Measurements from ENCODE around the gene DLX2. TPM values are rescaled to one million over a fixed set of nuclear protein-coding genes. Genes with fewer than 3 reads are reported as not detected.

DLX2 gene
- polyA plus RNA-seq, 3 donors, result 0.08 TPM; not detected in 2

GRCh38 chr2:172101821-172102390 is 794 bp downstream of the DLX2 start:
- peak in 1 of 3 donors; percentile 18 for DNase-seq
- peak overlapping the region; percentile 86 to 95 for H3K4me3 Mint-ChIP-seq
- intact Hi-C loops (cut with micrococcal nuclease), result loop anchor here in 1 of 2 donors (2.0 to 10.0 kb wide), 4 partner anchors 17 to 527 kb away; partner anchors contain the start of gene DLX1
- Histone ChIP-seq H3K4me3 (replicated peaks in 1 of 3; ENCODE audit: low read depth in 2 of 3, low read length in 3 of 3) (peak overlapping the region; percentile 38 to 75 (median 44)), H2AFZ (ENCODE audit: insufficient read depth, low read depth, low read length, poor library complexity, severe bottlenecking) (peak overlapping the region; percentile 85), H3K4me1 (ENCODE audit: control insufficient read depth in 1 of 2, insufficient read depth in 2 of 2, low read length in 2 of 2) (peaks cover 71 to 79% of the 10 kb centered on the region in 2 donors), H3K9ac (ENCODE audit: insufficient read depth, low read length, poor library complexity, severe bottlenecking) (no peak overlapping the region), H3K27ac (ENCODE audit: low read depth in 1 of 2, low read length in 2 of 2) (no peak overlapping the region), H3K4me2 (replicated peaks; ENCODE audit: extremely low read depth, low read length, poor library complexity, severe bottlenecking) (peak overlapping the region; percentile 80), H3K36me3 (replicated peaks in 1 of 2; ENCODE audit: control insufficient read depth in 1 of 2, insufficient read depth in 2 of 2, low read length in 2 of 2) (no peaks in the 10 kb centered on the region), H3K27me3 (ENCODE audit: control insufficient read depth in 2 of 2, insufficient read depth in 2 of 2, low read length in 2 of 2) (peaks cover 78 to 96% of the 10 kb centered on the region in 2 donors), H4K20me1 (ENCODE audit: insufficient read depth, low read length) (peaks cover 11% of the 10 kb centered on the region), H3K79me2 (ENCODE audit: insufficient read depth, low read length) (no peaks in the 10 kb centered on the region), H3K9me3 (replicated peaks in 1 of 2; ENCODE audit: control insufficient read depth in 1 of 2, insufficient read depth in 1 of 2, low read length in 2 of 2) (peaks cover 8 to 40% of the 10 kb centered on the region in 2 donors)
- H3K27ac Mint-ChIP-seq, result peak overlapping the region in 1 of 7 donors; percentile 54
- H3K9me3 Mint-ChIP-seq, result peaks cover 0 to 45% (median 28%) of the 10 kb centered on the region in 7 donors
- H3K4me1 Mint-ChIP-seq, result peaks cover 71% of the 10 kb centered on the region
- 3% methylated on average over 23 of the region's 36 CpGs for WGBS (ENCODE audit: insufficient coverage)
- no peak for TF ChIP-seq CTCF (IDR thresholded peaks at IDR 0.05)
- H3K36me3 Mint-ChIP-seq, result peaks cover 16 to 17% of the 10 kb centered on the region in 2 donors
- H3K27me3 Mint-ChIP-seq (ENCODE audit: low read depth in 3 of 3), result peaks cover 91 to 99% (median 95%) of the 10 kb centered on the region in 3 donors

- peaks cover 17% of the 10 kb centered on the region for H4K20me1 ChIP-seq (ENCODE audit: insufficient read depth, low read length)
- H3K36me3 ChIP-seq (replicated peaks in 1 of 2; ENCODE audit: control insufficient read depth in 1 of 2, insufficient read depth in 2 of 2, low read length in 2 of 2), result no peaks in the 10 kb centered on the region
- peak overlapping the region in 2 of 3 experiments; percentile 44 to 75 for H3K4me3 ChIP-seq (replicated peaks in 1 of 3; ENCODE audit: low read depth in 2 of 3, low read length in 3 of 3)
- H3K4me2 ChIP-seq (replicated peaks; ENCODE audit: extremely low read depth, low read length, poor library complexity, severe bottlenecking), result peak overlapping the region; percentile 80
- H3K27ac Mint-ChIP-seq, result no peak overlapping the region
- peaks cover 80 to 96% of the 10 kb centered on the region in 2 donors for H3K27me3 ChIP-seq (ENCODE audit: control insufficient read depth in 2 of 2, insufficient read depth in 2 of 2, low read length in 2 of 2)
- peaks cover 71 to 79% of the 10 kb centered on the region in 2 donors for H3K4me1 ChIP-seq (ENCODE audit: control insufficient read depth in 1 of 2, insufficient read depth in 2 of 2, low read length in 2 of 2)
- H3K27ac ChIP-seq (ENCODE audit: low read depth in 1 of 2, low read length in 2 of 2), result no peak overlapping the region
- peak overlapping the region; percentile 86 to 95 for H3K4me3 Mint-ChIP-seq
- peaks cover 0 to 47% (median 27%) of the 10 kb centered on the region in 7 donors for H3K9me3 Mint-ChIP-seq
- TF ChIP-seq CTCF (IDR thresholded peaks at IDR 0.05), result no peak
- WGBS (ENCODE audit: insufficient coverage), result 4% methylated on average over 41 of the region's 54 CpGs
- no peaks in the 10 kb centered on the region for H3K79me2 ChIP-seq (ENCODE audit: insufficient read depth, low read length)
- H3K4me1 Mint-ChIP-seq, result peaks cover 70% of the 10 kb centered on the region
- H3K9me3 ChIP-seq (replicated peaks in 1 of 2; ENCODE audit: control insufficient read depth in 1 of 2, insufficient read depth in 1 of 2, low read length in 2 of 2), result peaks cover 3 to 41% of the 10 kb centered on the region in 2 donors
- H2AFZ ChIP-seq (ENCODE audit: insufficient read depth, low read depth, low read length, poor library complexity, severe bottlenecking), result peak overlapping the region; percentile 85
- intact Hi-C loops (cut with micrococcal nuclease), result loop anchor here in 1 of 2 donors (5.0 to 10.0 kb wide), 3 partner anchors 144 to 526 kb away; no protein-coding TSS in a partner anchor
- H3K36me3 Mint-ChIP-seq, result peaks cover 17 to 18% of the 10 kb centered on the region in 2 donors
- H3K27me3 Mint-ChIP-seq (ENCODE audit: low read depth in 3 of 3), result peaks cover 88 to 99% (median 95%) of the 10 kb centered on the region in 3 donors
- H3K9ac ChIP-seq (ENCODE audit: insufficient read depth, low read length, poor library complexity, severe bottlenecking), result no peak overlapping the region
- peak in 1 of 3 donors; percentile 49 for DNase-seq
Observed at GRCh38 chr2:172100935-172101820, 1.5 kb downstream of the DLX2 start.
